ENCODE results near the gene SEPTIN7. TPM values are rescaled to one million over a fixed set of nuclear protein-coding genes. Genes with fewer than 3 reads are reported as not detected.

The SEPTIN7 gene
- total RNA-seq, 2 donors from 2014 or later, result 199 to 206 TPM

- Mint-ChIP-seq H3K36me3 (ENCODE audit: insufficient read depth in 2 of 2) (no peaks in the 10 kb centered on the region), H3K27ac (no peak overlapping the region)
Observed at GRCh38 chr7:35773994-35774393, 26.9 kb upstream of the SEPTIN7 start.

GRCh38 chr7:35776686-35777085, 24.2 kb upstream of the SEPTIN7 start:
- Mint-ChIP-seq H3K27ac (no peak overlapping the region), H3K36me3 (ENCODE audit: insufficient read depth in 2 of 2) (no peaks in the 10 kb centered on the region), H3K27me3 (ENCODE audit: low read depth) (no peaks in the 10 kb centered on the region), H3K9me3 (no peaks in the 10 kb centered on the region), H3K4me1 (ENCODE audit: low read depth) (no peaks in the 10 kb centered on the region), H3K4me3 (no peak overlapping the region)
- ATAC-seq (replicated peaks in 1 of 2) (no peak), DNase-seq (no peak)

More at GRCh38 chr7:35773994-35774393, 26.9 kb upstream of the SEPTIN7 start:
- Mint-ChIP-seq H3K9me3 (no peaks in the 10 kb centered on the region), H3K4me1 (ENCODE audit: low read depth) (no peaks in the 10 kb centered on the region), H3K4me3 (no peak overlapping the region), H3K27me3 (ENCODE audit: low read depth) (no peaks in the 10 kb centered on the region)
- no peak for ATAC-seq (replicated peaks in 1 of 2)
- no peak for DNase-seq

- Mint-ChIP-seq H3K4me3 (no peak overlapping the region), H3K4me1 (ENCODE audit: low read depth) (no peaks in the 10 kb centered on the region), H3K36me3 (ENCODE audit: insufficient read depth in 2 of 2) (no peaks in the 10 kb centered on the region), H3K9me3 (no peaks in the 10 kb centered on the region), H3K27me3 (ENCODE audit: low read depth) (no peaks in the 10 kb centered on the region), H3K27ac (no peak overlapping the region)
- ATAC-seq (replicated peaks in 1 of 2) (no peak), DNase-seq (no peak)
Observed at GRCh38 chr7:35777121-35777520, 23.7 kb upstream of the SEPTIN7 start.

GRCh38 chr7:35780070-35780469, 20.8 kb upstream of the SEPTIN7 start:
- no peaks in the 10 kb centered on the region for H3K36me3 Mint-ChIP-seq (ENCODE audit: insufficient read depth in 2 of 2)
- ATAC-seq (replicated peaks in 1 of 2) (no peak), DNase-seq (no peak)
- no peaks in the 10 kb centered on the region for H3K4me1 Mint-ChIP-seq (ENCODE audit: low read depth)
- H3K27ac Mint-ChIP-seq, result no peak overlapping the region
- H3K27me3 Mint-ChIP-seq (ENCODE audit: low read depth), result no peaks in the 10 kb centered on the region
- H3K4me3 Mint-ChIP-seq, result no peak overlapping the region
- no peaks in the 10 kb centered on the region for H3K9me3 Mint-ChIP-seq

GRCh38 chr7:35781200-35781701, 19.6 kb upstream of the SEPTIN7 start:
- no peaks in the 10 kb centered on the region for H3K9me3 Mint-ChIP-seq
- H3K4me1 Mint-ChIP-seq (ENCODE audit: low read depth), result no peaks in the 10 kb centered on the region
- no peak overlapping the region for H3K27ac Mint-ChIP-seq
- no peak for ATAC-seq (replicated peaks in 1 of 2)
- no peaks in the 10 kb centered on the region for H3K36me3 Mint-ChIP-seq (ENCODE audit: insufficient read depth in 2 of 2)
- H3K27me3 Mint-ChIP-seq (ENCODE audit: low read depth), result no peaks in the 10 kb centered on the region
- H3K4me3 Mint-ChIP-seq, result no peak overlapping the region
- DNase-seq, result no peak

GRCh38 chr7:35781767-35782515, 18.9 kb upstream of the SEPTIN7 start:
- ATAC-seq (replicated peaks in 1 of 2) (no peak), DNase-seq (no peak)
- Mint-ChIP-seq H3K27ac (no peak overlapping the region), H3K9me3 (no peaks in the 10 kb centered on the region), H3K4me1 (ENCODE audit: low read depth) (no peaks in the 10 kb centered on the region), H3K27me3 (ENCODE audit: low read depth) (no peaks in the 10 kb centered on the region), H3K4me3 (no peak overlapping the region), H3K36me3 (ENCODE audit: insufficient read depth in 2 of 2) (no peaks in the 10 kb centered on the region)

GRCh38 chr7:35784332-35784731, 16.5 kb upstream of the SEPTIN7 start:
- no peak for DNase-seq
- Mint-ChIP-seq H3K4me3 (no peak overlapping the region), H3K27ac (no peak overlapping the region), H3K27me3 (ENCODE audit: low read depth) (no peaks in the 10 kb centered on the region), H3K4me1 (ENCODE audit: low read depth) (no peaks in the 10 kb centered on the region), H3K36me3 (ENCODE audit: insufficient read depth in 2 of 2) (peaks cover 2 to 4% of the 10 kb centered on the region in 2 donors), H3K9me3 (peaks cover 3 to 4% of the 10 kb centered on the region in 2 donors)
- no peak for ATAC-seq (replicated peaks in 1 of 2)

- peaks cover 6% of the 10 kb centered on the region for H3K27me3 Mint-ChIP-seq (ENCODE audit: low read depth)
- H3K9me3 Mint-ChIP-seq, result peaks cover 4 to 5% of the 10 kb centered on the region in 2 donors
- H3K27ac Mint-ChIP-seq, result no peak overlapping the region
- peaks cover 2 to 12% of the 10 kb centered on the region in 2 donors for H3K36me3 Mint-ChIP-seq (ENCODE audit: insufficient read depth in 2 of 2)
- no peak for ATAC-seq (replicated peaks in 1 of 2)
- H3K4me1 Mint-ChIP-seq (ENCODE audit: low read depth), result no peaks in the 10 kb centered on the region
- DNase-seq, result no peak
- H3K4me3 Mint-ChIP-seq, result no peak overlapping the region
Observed at GRCh38 chr7:35785250-35785649, 15.6 kb upstream of the SEPTIN7 start.

GRCh38 chr7:35787925-35788324, 12.9 kb upstream of the SEPTIN7 start:
- peaks cover 6% of the 10 kb centered on the region for H3K27me3 Mint-ChIP-seq (ENCODE audit: low read depth)
- DNase-seq (no peak), ATAC-seq (replicated peaks in 1 of 2) (no peak)
- H3K36me3 Mint-ChIP-seq (ENCODE audit: insufficient read depth in 2 of 2), result peaks cover 2 to 14% of the 10 kb centered on the region in 2 donors
- H3K4me1 Mint-ChIP-seq (ENCODE audit: low read depth), result no peaks in the 10 kb centered on the region
- no peak overlapping the region for H3K4me3 Mint-ChIP-seq
- H3K9me3 Mint-ChIP-seq, result peaks cover 5% of the 10 kb centered on the region in 2 donors
- H3K27ac Mint-ChIP-seq, result no peak overlapping the region

GRCh38 chr7:35792472-35792871, 8.4 kb upstream of the SEPTIN7 start:
- DNase-seq, result no peak
- H3K36me3 Mint-ChIP-seq (ENCODE audit: insufficient read depth in 2 of 2), result peaks cover 2 to 14% of the 10 kb centered on the region in 2 donors
- ATAC-seq (replicated peaks in 1 of 2), result no peak
- H3K9me3 Mint-ChIP-seq, result peaks cover 5% of the 10 kb centered on the region in 2 donors
- H3K27me3 Mint-ChIP-seq (ENCODE audit: low read depth), result peaks cover 6% of the 10 kb centered on the region
- no peaks in the 10 kb centered on the region for H3K4me1 Mint-ChIP-seq (ENCODE audit: low read depth)
- H3K27ac Mint-ChIP-seq, result no peak overlapping the region
- H3K4me3 Mint-ChIP-seq, result no peak overlapping the region

- no peak for ATAC-seq (replicated peaks in 1 of 2)
- H3K36me3 Mint-ChIP-seq (ENCODE audit: insufficient read depth in 2 of 2), result peaks cover 2 to 14% of the 10 kb centered on the region in 2 donors
- peaks cover 5% of the 10 kb centered on the region in 2 donors for H3K9me3 Mint-ChIP-seq
- no peaks in the 10 kb centered on the region for H3K4me1 Mint-ChIP-seq (ENCODE audit: low read depth)
- no peak for DNase-seq
- no peak overlapping the region for H3K4me3 Mint-ChIP-seq
- H3K27ac Mint-ChIP-seq, result no peak overlapping the region
- peaks cover 6% of the 10 kb centered on the region for H3K27me3 Mint-ChIP-seq (ENCODE audit: low read depth)
Observed at GRCh38 chr7:35792873-35793489, 7.9 kb upstream of the SEPTIN7 start.

- Mint-ChIP-seq H3K9me3 (no peaks in the 10 kb centered on the region), H3K36me3 (ENCODE audit: insufficient read depth in 2 of 2) (peaks cover 0 to 2% of the 10 kb centered on the region in 2 donors), H3K27ac (no peak overlapping the region), H3K4me1 (ENCODE audit: low read depth) (peaks cover 7% of the 10 kb centered on the region), H3K27me3 (ENCODE audit: low read depth) (no peaks in the 10 kb centered on the region), H3K4me3 (no peak overlapping the region)
- ATAC-seq (replicated peaks in 1 of 2), result no peak
- no peak for DNase-seq
Observed at GRCh38 chr7:35797311-35797710, 3.5 kb upstream of the SEPTIN7 start.

GRCh38 chr7:35799846-35800717, 775 bp upstream of the SEPTIN7 start:
- Mint-ChIP-seq H3K4me3 (peak overlapping the region; percentile 99), H3K27me3 (ENCODE audit: low read depth) (no peaks in the 10 kb centered on the region), H3K36me3 (ENCODE audit: insufficient read depth in 2 of 2) (peaks cover 3 to 6% of the 10 kb centered on the region in 2 donors), H3K9me3 (no peaks in the 10 kb centered on the region), H3K27ac (peak overlapping the region; percentile 95), H3K4me1 (ENCODE audit: low read depth) (peaks cover 35% of the 10 kb centered on the region)
- DNase-seq, result peak; percentile 82 to 83
- ATAC-seq (replicated peaks in 1 of 2), result peak; percentile 41 to 44
